ENCODE results near the gene PRSS8. TPM values are rescaled to one million over a fixed set of nuclear protein-coding genes. Genes with fewer than 3 reads are reported as not detected.
"Not testable (repeated sequence)": the region's sequence is repeated elsewhere in the genome, so short reads cannot be mapped to it uniquely, and the experiment has no call there.

PRSS8 gene
- total RNA-seq, 1 donor from 2014 or later, result 9.6 TPM

- no peak for DNase-seq
Observed at GRCh38 chr16:31143694-31144148, 8.2 kb upstream of the PRSS8 start.

DNA sequence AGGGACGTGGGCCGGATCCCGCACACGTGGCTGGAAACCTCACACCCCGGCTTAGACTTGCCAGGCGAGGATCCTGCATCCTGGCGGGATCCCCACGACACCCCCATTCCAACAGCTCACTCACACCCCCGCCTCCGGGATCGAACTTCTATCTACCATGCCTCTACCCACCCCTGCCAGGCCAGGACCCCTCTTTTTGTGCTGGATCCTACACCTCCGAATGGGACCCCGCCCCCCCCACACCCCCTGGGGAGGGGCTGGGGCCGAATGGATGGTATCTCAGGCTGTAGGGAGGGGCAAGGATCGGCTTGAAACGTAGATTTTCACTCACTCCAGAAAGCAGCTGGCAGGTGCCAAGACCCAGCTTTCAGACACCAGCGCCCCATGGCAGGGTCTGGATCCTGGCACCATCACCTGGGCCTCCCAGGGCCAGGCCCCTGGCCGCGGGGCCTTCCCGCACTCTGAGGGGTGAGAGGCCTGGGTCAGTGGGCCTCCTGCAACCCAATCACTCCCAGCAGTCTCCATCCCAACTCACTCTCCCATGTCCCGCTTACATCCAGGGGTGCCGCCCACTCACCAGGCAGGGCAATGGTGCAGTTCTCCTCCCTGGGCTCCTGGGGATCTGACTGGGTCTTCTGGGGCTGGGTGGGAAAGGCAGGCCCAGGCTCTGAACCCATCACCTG, 7.6 kb upstream of the PRSS8 start:
- DNase-seq, result no peak

DNA sequence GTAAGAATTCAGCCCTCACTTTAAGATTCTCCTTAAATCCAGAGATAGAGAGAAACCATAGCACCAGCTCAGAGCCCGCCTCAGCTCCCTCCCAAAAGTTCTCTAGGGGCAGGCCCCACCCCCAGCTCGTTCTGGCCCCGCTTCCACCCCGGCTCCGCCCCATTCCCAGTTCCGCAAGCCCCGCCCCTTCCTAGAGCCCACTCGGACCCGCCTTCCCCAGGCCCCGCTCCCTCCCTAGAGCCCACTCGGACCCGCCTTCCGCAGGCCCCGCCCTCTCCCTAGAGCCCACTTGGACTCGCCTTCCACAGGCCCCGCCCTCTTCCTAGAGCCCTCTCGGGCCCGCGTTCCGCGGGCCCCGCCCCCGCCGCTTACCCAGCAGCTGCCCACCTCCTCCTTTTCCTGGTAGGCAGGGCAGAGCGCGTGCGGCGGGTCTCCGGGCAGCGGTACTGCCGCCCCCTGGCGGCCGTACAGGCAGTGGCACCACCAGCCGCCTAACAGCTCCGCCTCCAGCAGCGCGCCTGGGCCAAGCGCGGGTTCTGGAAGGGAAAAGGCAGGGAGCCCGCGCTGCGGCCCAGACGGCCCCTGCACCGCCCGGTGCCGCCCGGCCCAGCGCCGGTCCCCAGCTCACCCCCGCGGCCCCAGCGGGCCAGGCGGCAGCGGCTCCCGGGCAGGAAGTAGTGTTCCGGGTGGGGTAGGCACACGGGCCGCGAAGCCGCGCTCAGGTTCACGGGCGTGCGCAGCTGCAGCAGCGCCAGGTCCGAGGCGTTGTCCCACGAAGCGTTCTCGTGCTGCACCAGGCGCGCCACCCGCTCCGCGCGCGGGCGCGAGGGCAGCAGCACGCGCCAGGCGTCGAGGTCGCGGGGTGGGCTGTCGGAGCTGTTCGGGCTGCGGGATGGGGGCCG, 6.8 kb upstream of the PRSS8 start:
- DNase-seq, result peak; percentile 99

- DNase-seq, result no peak
Observed at GRCh38 chr16:31141489-31142108, 6.1 kb upstream of the PRSS8 start.

- not testable (repeated sequence) for DNase-seq
Observed at GRCh38 chr16:31141071-31141469, 5.5 kb upstream of the PRSS8 start.

DNA sequence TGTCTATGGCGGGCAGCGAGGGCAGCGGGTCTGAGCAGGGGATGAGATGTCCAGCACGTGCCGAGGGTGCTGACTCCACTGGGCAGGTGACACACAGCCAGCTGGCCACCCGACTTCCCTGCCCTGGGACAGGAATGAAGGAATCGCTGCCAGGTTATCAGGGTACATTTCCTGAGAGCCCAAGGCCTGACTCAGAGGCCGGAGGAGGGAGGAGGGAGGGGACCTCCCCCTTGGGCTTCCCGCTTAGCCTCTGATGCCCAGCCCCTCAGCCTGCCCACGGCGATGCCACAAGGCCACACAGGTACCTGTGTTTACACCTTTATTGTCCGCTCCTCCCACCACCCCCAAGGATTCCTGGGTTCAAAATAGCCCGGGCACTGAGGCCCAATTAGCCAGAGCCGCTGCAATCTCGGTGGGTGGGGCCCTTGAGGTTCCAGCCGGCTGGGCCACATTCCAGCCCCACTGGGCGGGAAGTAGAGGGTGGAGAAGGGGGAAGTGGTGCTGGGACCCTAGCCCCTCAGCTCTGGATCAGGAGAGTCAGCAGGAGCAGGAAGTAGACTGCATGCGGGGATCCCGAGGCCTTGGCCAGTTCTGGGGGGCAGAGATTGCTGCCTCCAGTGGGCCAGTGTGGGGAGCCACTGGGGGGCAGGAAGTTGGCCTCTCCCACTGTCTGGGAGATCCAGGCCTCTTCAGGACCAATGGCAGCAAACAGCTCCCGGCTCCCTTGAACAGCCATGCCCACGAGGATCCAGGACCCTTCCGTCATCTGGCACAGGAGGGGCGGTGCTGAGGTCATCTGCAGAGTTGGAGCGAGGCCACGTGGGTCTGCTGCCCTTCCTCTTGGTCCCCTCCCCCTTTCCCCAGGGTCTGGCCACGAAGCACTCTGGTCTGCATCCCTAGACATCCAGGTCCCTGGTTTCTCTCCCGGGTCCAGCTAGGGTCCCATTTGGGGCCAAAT, 3.4 kb upstream of the PRSS8 start:
- no peak for DNase-seq

DNA sequence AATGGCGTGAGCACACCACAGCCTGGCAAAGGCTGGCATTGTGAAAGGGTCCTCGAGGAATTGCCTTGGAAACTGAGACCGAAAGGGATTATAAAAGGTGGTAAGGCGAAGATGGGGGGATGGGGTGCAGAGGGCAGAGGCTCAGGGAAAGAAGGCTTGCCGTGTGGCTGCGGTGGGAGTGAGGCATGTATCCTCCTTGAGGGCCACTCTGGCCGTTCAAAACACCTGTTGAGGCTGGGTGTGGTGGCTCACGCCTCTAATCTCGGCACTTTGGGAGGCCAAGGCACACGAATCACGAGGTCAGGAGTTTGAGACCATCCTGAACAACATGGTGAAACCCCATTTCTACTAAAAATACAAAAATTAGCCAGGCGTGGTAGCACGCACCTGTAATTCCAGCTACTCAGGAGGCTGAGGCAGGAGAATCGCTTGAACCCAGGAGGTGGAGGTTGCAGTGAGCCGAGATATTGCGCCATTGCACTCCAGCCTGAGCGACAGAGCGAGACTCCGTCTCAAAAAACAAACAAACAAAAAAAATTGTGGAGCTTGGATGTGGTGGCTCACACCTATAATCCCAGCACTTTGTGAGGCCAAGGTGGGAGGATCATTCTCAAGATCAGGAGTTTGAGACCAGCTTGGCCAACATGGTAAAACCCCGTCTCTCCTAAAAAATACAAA, 1.4 kb upstream of the PRSS8 start:
- DNase-seq, result not testable (repeated sequence)

- no peak for DNase-seq
Observed at GRCh38 chr16:31136287-31136662, 748 bp upstream of the PRSS8 start.

DNA sequence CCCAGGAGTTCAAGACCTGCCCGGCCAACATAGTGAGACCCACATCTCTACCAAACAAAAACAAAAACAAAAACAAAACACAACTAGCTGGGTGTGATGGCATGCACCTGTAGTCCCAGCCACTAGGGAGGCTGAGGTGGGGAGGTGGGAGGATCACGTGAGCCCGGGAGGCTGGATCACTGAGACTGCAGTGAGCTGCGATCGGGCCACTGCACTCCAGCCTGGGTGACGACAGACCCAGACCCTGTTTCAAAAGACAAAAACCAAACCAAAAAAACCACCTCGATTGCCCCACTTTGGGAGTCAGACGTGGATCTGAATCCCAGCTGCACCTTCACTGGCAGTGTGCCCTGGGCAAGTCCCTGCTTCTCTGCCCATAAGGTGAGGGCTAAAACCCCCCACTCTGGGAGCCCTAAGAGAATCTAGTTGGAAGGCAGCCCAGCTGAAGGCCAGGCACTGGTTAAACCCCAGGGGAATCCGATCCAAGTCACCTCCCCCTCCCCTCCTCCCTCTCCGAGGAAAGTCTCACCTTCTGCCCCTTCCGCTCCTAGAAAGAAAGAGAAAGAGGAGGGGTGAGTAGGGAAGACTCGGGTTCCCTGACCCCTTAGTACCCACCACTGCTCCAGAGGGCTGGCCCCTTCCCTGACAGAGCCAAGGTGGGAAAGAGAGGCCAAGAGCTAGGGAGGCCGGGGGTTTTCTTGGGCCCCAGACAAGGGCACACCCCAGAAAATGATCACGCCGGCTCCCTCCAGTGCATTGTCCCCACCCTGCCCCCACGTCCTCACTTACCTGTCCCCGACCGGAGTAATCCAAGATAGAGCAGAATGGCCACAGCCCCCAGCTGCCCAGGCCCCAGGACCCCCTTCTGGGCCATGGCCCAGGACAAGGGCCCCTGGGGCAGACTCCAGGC, 647 bp downstream of the PRSS8 start:
- DNase-seq, result no peak

- no peak for DNase-seq
Observed at GRCh38 chr16:31134091-31134571, 1.4 kb downstream of the PRSS8 start.

GRCh38 chr16:31133046-31133501, 2.5 kb downstream of the PRSS8 start:
- DNase-seq, result no peak

GRCh38 chr16:31132303-31132979, 3.1 kb downstream of the PRSS8 start:
- no peak for DNase-seq

DNA sequence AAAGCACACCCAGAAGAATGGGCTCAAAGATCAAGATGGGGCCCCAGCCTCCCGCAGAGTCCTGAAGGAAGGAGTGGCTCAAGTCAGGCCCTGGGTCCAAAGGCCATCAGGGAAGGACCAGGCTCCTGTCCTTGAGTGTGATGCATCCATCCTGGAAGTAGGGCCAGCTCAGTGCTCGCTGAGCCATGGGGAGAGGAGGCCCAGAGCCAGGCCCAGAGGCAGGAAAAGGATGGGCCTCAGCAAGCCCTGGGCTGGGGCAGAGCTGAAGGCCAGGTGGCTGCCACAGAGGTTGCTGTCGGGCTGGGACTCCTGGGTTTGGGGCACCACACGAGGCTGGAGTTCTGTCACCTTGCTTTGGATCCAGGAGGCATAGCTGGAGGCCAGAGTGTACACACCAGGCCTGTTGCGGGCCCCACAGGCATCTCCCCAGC, 3.7 kb downstream of the PRSS8 start:
- no peak for DNase-seq

- no peak for DNase-seq
Observed at GRCh38 chr16:31131416-31131815, 4.1 kb downstream of the PRSS8 start.

DNA sequence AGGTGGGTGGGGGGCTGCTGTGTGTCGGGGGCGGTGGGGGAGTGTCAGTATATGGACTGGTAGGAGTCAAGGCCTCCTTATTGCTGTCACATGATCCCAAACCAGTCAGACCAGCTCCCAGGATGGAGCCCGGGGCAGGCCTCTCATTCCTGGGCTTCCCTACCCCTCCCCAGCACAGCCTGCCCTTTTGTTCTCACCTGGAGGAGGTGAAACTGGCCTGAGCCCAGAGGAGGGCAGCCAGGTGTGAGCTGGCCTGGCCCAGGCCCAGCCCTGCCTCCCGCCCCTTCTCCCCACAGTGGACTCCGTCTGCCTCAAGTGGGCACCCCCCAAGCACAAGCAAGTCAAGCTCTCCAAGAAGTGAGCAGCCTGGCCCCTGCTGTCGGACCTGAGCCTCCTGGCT, 4.6 kb downstream of the PRSS8 start:
- no peak for DNase-seq

- DNase-seq, result no peak
Observed at GRCh38 chr16:31130336-31130891, 5.1 kb downstream of the PRSS8 start.

DNA sequence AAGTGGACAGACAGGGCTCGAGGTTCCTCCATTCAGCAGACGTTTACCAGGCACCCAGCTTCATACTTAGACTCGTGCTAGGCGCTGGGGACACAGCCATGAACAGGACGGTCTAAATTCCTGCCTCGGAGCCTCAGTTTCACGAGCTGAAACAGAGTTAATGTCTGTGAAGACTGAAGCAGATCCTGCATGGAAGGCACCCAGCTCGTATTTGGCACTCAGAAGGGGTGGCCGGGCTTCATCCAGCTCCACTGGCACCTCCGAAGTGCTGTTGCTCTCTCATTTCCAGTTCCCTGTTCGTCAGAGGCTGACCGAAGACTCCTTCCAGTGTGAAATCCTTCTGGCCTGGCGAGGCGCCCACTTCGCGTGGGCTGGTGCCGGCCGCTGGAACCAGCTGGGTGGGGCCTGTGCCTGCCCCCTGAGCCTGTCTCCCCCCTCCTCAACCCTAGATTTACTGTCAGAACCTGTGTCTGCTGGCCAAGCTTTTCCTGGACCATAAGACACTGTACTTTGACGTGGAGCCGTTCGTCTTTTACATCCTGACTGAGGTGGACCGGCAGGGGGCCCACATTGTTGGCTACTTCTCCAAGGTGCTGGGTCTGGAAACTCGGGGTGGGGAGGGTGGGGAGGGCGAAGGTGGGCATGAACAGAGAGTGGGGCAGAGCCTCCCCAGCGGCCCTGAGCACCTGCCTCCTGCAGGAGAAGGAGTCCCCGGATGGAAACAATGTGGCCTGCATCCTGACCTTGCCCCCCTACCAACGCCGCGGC, 5.8 kb downstream of the PRSS8 start:
- DNase-seq, result no peak

All from skin of body (tissue), 2 donors.